Upper lobe of right lung (tissue), 1 donor: Measurements from ENCODE around the gene CBY3. TPM values are rescaled to one million over a fixed set of nuclear protein-coding genes. Genes with fewer than 3 reads are reported as not detected.

Experiments used
- ATAC-seq: fragments of 200-7000 bp; cut with Tn5 transposase; one replicate; pipeline ENCODE4 v1.9.1; 2020; ENCODE audit warnings: mild to moderate bottlenecking, moderate library complexity
- DNase-seq: peaks from one replicate; pipeline ENCODE4 v3.0.0-alpha.2; 2020
- H3K27ac ChIP-seq: fragments of 200-600 bp; one replicate; pipeline ENCODE4 v1.8.0; 2022
- H3K27me3 ChIP-seq: fragments of 200-600 bp; one replicate; pipeline ENCODE4 v1.8.0; 2022; ENCODE audit warnings: mild to moderate bottlenecking
- H3K36me3 ChIP-seq: fragments of 200-600 bp; one replicate; pipeline ENCODE4 v1.8.0; 2022
- H3K4me1 ChIP-seq: fragments of 200-600 bp; one replicate; pipeline ENCODE4 v1.8.0; 2022
- H3K4me3 ChIP-seq: fragments of 200-600 bp; one replicate; pipeline ENCODE4 v1.8.0; 2022; ENCODE audit warnings: mild to moderate bottlenecking
- H3K9me3 ChIP-seq: fragments of 200-600 bp; one replicate; pipeline ENCODE4 v1.8.0; 2022
- CTCF ChIP-seq: fragments of 200-600 bp; IDR thresholded peaks from one replicate; pipeline ENCODE4 v1.8.0; 2022; ENCODE audit warnings: antibody characterized with exemption
- intact Hi-C: fragments of 100-400 bp; cut with DNase I; formaldehyde crosslinking; loops from one replicate; pipeline ENCODE4 v1.11.0; 2022
- total RNA-seq: library from RNA; stranded (reverse); fragmentation: NEBNext Ultra II Directional; extraction: Animal tissue kit (Norgen Biotek cat#: 25700); gene quantifications from one replicate; pipeline ENCODE4 v1.2.1, GENCODE V29; 2021
- donor health status: DM: no; HTN: yes; CAD: no; lungs with severe emphysema.

CBY3 gene
- total RNA-seq, 1 donor from 2014 or later: not detected

DNA sequence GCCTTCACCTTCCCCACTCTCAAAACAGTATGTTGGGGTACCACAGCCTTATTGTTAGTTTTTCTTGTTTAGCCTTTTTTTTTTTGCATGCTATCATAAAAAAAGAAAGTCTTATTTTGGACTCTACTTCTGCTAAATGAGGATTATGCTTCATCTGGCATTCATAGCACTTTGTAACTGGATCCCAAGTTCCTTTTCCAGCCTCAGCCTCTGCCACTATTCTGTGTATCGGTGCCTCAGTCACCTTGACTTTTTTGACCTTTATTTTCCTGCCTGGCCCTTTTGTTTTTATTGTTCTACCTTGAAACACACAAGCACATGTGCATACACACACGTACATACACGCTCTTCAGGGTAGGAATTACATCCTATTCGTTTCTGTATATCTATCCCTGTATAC, 43.3 kb upstream of the CBY3 start:
- intact Hi-C loops: no loop called here
- ATAC-seq: no peak
- no peaks in the 10 kb centered on the region for H3K4me1 ChIP-seq
- H3K4me3 ChIP-seq: no peak overlapping the region
- H3K36me3 ChIP-seq: peaks cover 100% of the 10 kb centered on the region
- no peaks in the 10 kb centered on the region for H3K9me3 ChIP-seq
- no peaks in the 10 kb centered on the region for H3K27me3 ChIP-seq
- no peak for DNase-seq
- no peak for TF ChIP-seq CTCF
- H3K27ac ChIP-seq: no peak overlapping the region

- no peak for DNase-seq
Measured at GRCh38 chr5:179720222-179720621, 39.4 kb upstream of the CBY3 start.

DNA sequence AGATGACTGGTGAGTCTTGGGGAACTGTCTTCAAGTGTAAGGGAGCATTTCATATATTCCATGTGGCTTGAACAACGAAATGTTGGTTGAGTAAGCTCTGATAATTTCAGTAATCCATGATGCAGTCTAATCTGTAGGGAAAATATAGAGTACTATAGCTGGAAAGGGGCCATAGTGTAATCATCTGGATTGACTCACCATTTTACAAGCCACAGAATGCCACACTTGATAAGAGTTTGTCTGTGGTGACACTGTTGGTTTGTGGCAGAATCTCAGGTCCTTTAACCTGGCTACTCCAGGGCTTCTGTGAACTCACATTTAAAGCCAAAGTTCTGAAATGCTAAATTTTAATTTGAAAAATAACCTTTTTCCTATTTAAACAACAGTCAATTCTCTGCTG, 35.5 kb upstream of the CBY3 start:
- H3K36me3 ChIP-seq: peaks cover 100% of the 10 kb centered on the region
- no peak for ATAC-seq

More at GRCh38 chr5:179720222-179720621, 39.4 kb upstream of the CBY3 start:
- no peaks in the 10 kb centered on the region for H3K9me3 ChIP-seq
- H3K4me1 ChIP-seq: no peaks in the 10 kb centered on the region
- intact Hi-C loops: no loop called here
- ATAC-seq: no peak
- H3K4me3 ChIP-seq: no peak overlapping the region
- H3K36me3 ChIP-seq: peaks cover 100% of the 10 kb centered on the region
- no peaks in the 10 kb centered on the region for H3K27me3 ChIP-seq
- no peak for TF ChIP-seq CTCF
- no peak overlapping the region for H3K27ac ChIP-seq

DNA sequence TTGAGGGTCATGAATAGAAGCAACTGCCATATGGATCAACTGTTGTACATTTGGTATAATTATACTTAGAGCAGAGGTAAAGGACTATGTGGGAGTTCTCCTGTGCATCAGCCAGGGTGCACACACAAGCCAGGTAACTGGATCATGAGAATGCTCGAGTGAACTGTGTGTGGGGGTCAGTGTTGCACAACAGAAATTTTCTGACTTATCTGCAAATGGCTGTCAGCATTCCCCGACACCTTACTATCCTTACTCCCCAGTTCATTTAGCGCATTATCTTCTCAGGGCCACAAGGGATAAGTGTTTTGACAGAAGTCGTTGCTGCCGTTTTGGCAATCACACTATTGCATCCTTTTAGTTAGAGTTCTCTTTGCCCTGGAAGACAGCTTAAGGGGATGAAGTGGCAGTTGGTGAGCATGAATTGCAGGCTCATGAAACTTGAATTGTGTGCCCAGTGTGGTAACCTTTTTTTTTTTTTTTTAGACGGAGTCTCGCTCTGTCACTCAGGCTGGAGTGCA, 19.6 kb upstream of the CBY3 start:
- peaks cover 12% of the 10 kb centered on the region for H3K36me3 ChIP-seq
- H3K4me3 ChIP-seq: peak overlapping the region; percentile 100
- intact Hi-C loops: no loop called here
- H3K27me3 ChIP-seq: no peaks in the 10 kb centered on the region
- H3K9me3 ChIP-seq: no peaks in the 10 kb centered on the region
- H3K27ac ChIP-seq: peak overlapping the region; percentile 98
- ATAC-seq (no peak), DNase-seq (no peak)
- TF ChIP-seq CTCF: no peak
- peaks cover 27% of the 10 kb centered on the region for H3K4me1 ChIP-seq

More for the DNA sequence above, 35.5 kb upstream of the CBY3 start:
- intact Hi-C loops: no loop called here
- H3K4me1 ChIP-seq: no peaks in the 10 kb centered on the region
- H3K27me3 ChIP-seq: no peaks in the 10 kb centered on the region
- no peak for TF ChIP-seq CTCF
- H3K27ac ChIP-seq: no peak overlapping the region
- no peak overlapping the region for H3K4me3 ChIP-seq
- no peaks in the 10 kb centered on the region for H3K9me3 ChIP-seq
- DNase-seq: no peak

GRCh38 chr5:179699616-179700237, 18.9 kb upstream of the CBY3 start:
- no peak for ATAC-seq

More at GRCh38 chr5:179699616-179700237, 18.9 kb upstream of the CBY3 start:
- TF ChIP-seq CTCF: no peak
- peak; percentile 19 for DNase-seq
- no peaks in the 10 kb centered on the region for H3K9me3 ChIP-seq
- H3K4me3 ChIP-seq: peak overlapping the region; percentile 100
- intact Hi-C loops: no loop called here
- H3K27ac ChIP-seq: peak overlapping the region; percentile 98
- peaks cover 27% of the 10 kb centered on the region for H3K4me1 ChIP-seq
- H3K27me3 ChIP-seq: no peaks in the 10 kb centered on the region
- peaks cover 4% of the 10 kb centered on the region for H3K36me3 ChIP-seq
